H1 (cell line): ENCODE measurements around the gene FGR. TPM values are rescaled to one million over a fixed set of nuclear protein-coding genes. Genes with fewer than 3 reads are reported as not detected.
A peak's percentile ranks its signal among the peaks of the same experiment; 100 is the strongest.

Experiments
- BRCA1 ChIP-seq: IDR thresholded peaks from 2 replicates; pipeline ENCODE4 v1.6.1; 2012; ENCODE audit warnings: low read depth, low read length, improper control_type of control experiment
- CBX5 ChIP-seq: fragments of 300-800, 300-1000 bp; sonication (generic); IDR thresholded peaks from 2 replicates; pipeline ENCODE4 v1.7.1; 2016; ENCODE audit warnings: antibody characterized with exemption, low read length, low read depth
- CREB1 ChIP-seq: IDR thresholded peaks from 2 replicates; pipeline ENCODE4 v1.6.1; 2012; ENCODE audit warnings: inconsistent platforms
- EGR1 ChIP-seq: IDR thresholded peaks from 2 replicates; pipeline ENCODE4 v1.6.1; 2011; ENCODE audit warnings: low read depth, low read length, borderline replicate concordance
- EP300 ChIP-seq, 2 experiments: IDR thresholded peaks; 1 replicate in 1 of 2; 2 replicates in 1 of 2; pipeline ENCODE4 v1.6.1; 2011 to 2012; ENCODE audit warnings: low read depth in 2 of 2, low read length in 2 of 2, mild to moderate bottlenecking in 2 of 2, borderline replicate concordance in 1 of 2, inconsistent platforms in 1 of 2, moderate library complexity in 1 of 2
- EZH2 ChIP-seq: fragments of 200-600 bp; sonication (generic); IDR thresholded peaks from 2 replicates; pipeline ENCODE4 v1.7.1; 2012; ENCODE audit warnings: low read depth, mild to moderate bottlenecking, moderate library complexity, low read length, inconsistent platforms; ENCODE audit not compliant: severe bottlenecking
- GABPA ChIP-seq: IDR thresholded peaks from 2 replicates; pipeline ENCODE4 v1.6.1; 2011; ENCODE audit warnings: mild to moderate bottlenecking, low read length, moderate library complexity, borderline replicate concordance; ENCODE audit not compliant: insufficient read depth
- HDAC6 ChIP-seq: IDR thresholded peaks from one replicate; pipeline ENCODE4 v1.7.1; 2012; ENCODE audit warnings: low read depth, mild to moderate bottlenecking, inconsistent platforms, low read length, moderate library complexity
- NRF1 ChIP-seq: IDR thresholded peaks from 2 replicates; pipeline ENCODE4 v1.6.1; 2011; ENCODE audit warnings: mild to moderate bottlenecking, low read depth, low read length, improper control_type of control experiment
- POLR2A ChIP-seq, 2 experiments: IDR thresholded peaks; 1 replicate in 1 of 2; 2 replicates in 1 of 2; pipeline ENCODE4 v1.6.1; 2011; ENCODE audit warnings: low read depth in 2 of 2, low read length in 2 of 2, mild to moderate bottlenecking in 2 of 2; ENCODE audit errors: control extremely low read depth in 1 of 2
- ZNF274 ChIP-seq: IDR thresholded peaks from 2 replicates; pipeline ENCODE4 v1.7.0; 2012; ENCODE audit warnings: low read length, borderline replicate concordance; ENCODE audit errors: extremely low read depth
- polyA plus RNA-seq, 7 experiments: library from polyadenylated mRNA; depleted of rRNA in 3 of 7; stranded (reverse) in 5 of 7; unstranded in 2 of 7; fragments of >200 nt in 5 of 7; fragments of 200-250 nt in 2 of 7; gene quantifications; 1 replicate in 5 of 7; 2 replicates in 1 of 7; 4 replicates in 1 of 7; pipeline versions ENCODE4 v1.2.1 to v1.2.3, GENCODE V29; 2011 to 2013; ENCODE audit warnings: missing spikeins in 2 of 7, mixed read lengths in 2 of 7
- total RNA-seq: library from RNA; stranded (reverse); fragmentation: NEBNext Ultra II Directional; extraction: Animal tissue kit (Norgen Biotek cat#: 25700); gene quantifications from 2 replicates; pipeline ENCODE4 v1.2.1, GENCODE V29; 2021
- TF ChIP-seq, protein P1 (sequence below): IDR thresholded peaks from 2 replicates; pipeline ENCODE4 v1.6.1; 2012; ENCODE audit warnings: low read length, inconsistent platforms
- TF ChIP-seq, protein P2 (sequence below), 3 experiments: IDR thresholded peaks; 1 replicate in 2 of 3; 2 replicates in 1 of 3; pipeline versions ENCODE4 v1.5.1 to v1.6.1; 2011; ENCODE audit warnings: low read length in 3 of 3, mild to moderate bottlenecking in 3 of 3, inconsistent platforms in 2 of 3, low read depth in 1 of 3, moderate library complexity in 1 of 3; ENCODE audit not compliant: insufficient read depth in 1 of 3; ENCODE audit errors: control extremely low read depth in 1 of 3
- TF ChIP-seq, protein P3 (sequence below): IDR thresholded peaks from 2 replicates; pipeline ENCODE4 v1.6.1; 2012; ENCODE audit warnings: inconsistent platforms
- TF ChIP-seq, protein P4 (sequence below): IDR thresholded peaks from 2 replicates; pipeline ENCODE4 v1.6.1; 2011; ENCODE audit warnings: low read depth, mild to moderate bottlenecking, low read length; ENCODE audit not compliant: insufficient read depth

Gene FGR
- total and polyA plus RNA-seq, 2 of the 8 experiments (the other 6 are each of a cell fraction or from before 2014, with no cell fraction given), result 0.22 to 0.95 TPM

GRCh38 chr1:27575840-27576331 lies 59.1 kb downstream of the FGR start (continued):
- TF ChIP-seq, protein P1, sequence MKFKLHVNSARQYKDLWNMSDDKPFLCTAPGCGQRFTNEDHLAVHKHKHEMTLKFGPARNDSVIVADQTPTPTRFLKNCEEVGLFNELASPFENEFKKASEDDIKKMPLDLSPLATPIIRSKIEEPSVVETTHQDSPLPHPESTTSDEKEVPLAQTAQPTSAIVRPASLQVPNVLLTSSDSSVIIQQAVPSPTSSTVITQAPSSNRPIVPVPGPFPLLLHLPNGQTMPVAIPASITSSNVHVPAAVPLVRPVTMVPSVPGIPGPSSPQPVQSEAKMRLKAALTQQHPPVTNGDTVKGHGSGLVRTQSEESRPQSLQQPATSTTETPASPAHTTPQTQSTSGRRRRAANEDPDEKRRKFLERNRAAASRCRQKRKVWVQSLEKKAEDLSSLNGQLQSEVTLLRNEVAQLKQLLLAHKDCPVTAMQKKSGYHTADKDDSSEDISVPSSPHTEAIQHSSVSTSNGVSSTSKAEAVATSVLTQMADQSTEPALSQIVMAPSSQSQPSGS, result no peak
- TF ChIP-seq CREB1 (no peak), BRCA1 (no peak), EZH2 (no peak), POLR2A (IDR thresholded peaks at IDR 0.05; ENCODE audit: control extremely low read depth in 1 of 2, low read depth in 2 of 2, low read length in 2 of 2) (peak in 1 of 2 experiments; percentile 22; a peak in 1 of 3 replicates), EGR1 (no peak), EP300 (IDR thresholded peaks at IDR 0.05; ENCODE audit: borderline replicate concordance in 1 of 2, low read depth in 2 of 2, low read length in 2 of 2) (no peak), NRF1 (no peak), GABPA (no peak), CBX5 (no peak), ZNF274 (no peak), HDAC6 (no peak)
- TF ChIP-seq, protein P2, sequence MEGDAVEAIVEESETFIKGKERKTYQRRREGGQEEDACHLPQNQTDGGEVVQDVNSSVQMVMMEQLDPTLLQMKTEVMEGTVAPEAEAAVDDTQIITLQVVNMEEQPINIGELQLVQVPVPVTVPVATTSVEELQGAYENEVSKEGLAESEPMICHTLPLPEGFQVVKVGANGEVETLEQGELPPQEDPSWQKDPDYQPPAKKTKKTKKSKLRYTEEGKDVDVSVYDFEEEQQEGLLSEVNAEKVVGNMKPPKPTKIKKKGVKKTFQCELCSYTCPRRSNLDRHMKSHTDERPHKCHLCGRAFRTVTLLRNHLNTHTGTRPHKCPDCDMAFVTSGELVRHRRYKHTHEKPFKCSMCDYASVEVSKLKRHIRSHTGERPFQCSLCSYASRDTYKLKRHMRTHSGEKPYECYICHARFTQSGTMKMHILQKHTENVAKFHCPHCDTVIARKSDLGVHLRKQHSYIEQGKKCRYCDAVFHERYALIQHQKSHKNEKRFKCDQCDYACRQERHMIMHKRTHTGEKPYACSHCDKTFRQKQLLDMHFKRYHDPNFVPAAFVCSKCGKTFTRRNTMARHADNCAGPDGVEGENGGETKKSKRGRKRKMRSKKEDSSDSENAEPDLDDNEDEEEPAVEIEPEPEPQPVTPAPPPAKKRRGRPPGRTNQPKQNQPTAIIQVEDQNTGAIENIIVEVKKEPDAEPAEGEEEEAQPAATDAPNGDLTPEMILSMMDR (IDR thresholded peaks at IDR 0.05; ENCODE audit: control extremely low read depth in 1 of 3, insufficient read depth in 1 of 3, low read depth in 1 of 3, low read length in 3 of 3), result peak in 1 of 3 experiments; percentile 17; a peak in 1 of 4 replicates
- TF ChIP-seq, protein P3, sequence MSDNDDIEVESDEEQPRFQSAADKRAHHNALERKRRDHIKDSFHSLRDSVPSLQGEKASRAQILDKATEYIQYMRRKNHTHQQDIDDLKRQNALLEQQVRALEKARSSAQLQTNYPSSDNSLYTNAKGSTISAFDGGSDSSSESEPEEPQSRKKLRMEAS, result peak; percentile 60; the same call in 1 of the 2 replicates
- TF ChIP-seq, protein P4, sequence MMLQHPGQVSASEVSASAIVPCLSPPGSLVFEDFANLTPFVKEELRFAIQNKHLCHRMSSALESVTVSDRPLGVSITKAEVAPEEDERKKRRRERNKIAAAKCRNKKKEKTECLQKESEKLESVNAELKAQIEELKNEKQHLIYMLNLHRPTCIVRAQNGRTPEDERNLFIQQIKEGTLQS, result no peak
